ENCODE measurements around the gene PRKCSH. TPM values are rescaled to one million over a fixed set of nuclear protein-coding genes. Genes with fewer than 3 reads are reported as not detected.
"Not testable (repeated sequence)": the region's sequence is repeated elsewhere in the genome, so short reads cannot be mapped to it uniquely, and the experiment has no call there.

PRKCSH gene
- total RNA-seq, 1 experiment from 2014 or later: 425 TPM

DNA sequence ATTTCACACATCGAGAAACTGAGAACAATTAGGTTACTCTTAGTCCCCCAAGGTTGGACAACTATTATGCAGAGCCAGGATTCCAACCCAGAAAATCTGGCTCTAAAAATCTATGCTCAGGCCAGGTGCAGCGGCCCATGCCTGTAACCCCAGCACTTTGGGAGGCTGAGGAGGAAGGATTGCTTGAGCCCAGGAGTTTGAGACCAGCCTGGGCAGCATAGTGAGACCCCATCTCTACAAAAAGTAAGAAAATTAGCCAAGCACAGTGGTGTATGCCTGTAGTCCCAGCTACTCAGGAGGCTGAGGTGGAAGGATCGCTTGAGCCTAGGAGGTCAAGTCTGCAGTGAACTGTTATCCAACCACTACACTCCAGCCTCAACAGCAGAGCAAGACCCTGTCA is 1.9 kb upstream of the PRKCSH start:
- POLR2A ChIA-PET: not testable (repeated sequence)
- peaks cover 9 to 16% of the 10 kb centered on the region in 2 experiments; a peak in 3 of 4 replicates for H3K36me3 ChIP-seq (ENCODE audit: control insufficient read depth in 1 of 2, insufficient read depth in 2 of 2, low read length in 2 of 2)

DNA sequence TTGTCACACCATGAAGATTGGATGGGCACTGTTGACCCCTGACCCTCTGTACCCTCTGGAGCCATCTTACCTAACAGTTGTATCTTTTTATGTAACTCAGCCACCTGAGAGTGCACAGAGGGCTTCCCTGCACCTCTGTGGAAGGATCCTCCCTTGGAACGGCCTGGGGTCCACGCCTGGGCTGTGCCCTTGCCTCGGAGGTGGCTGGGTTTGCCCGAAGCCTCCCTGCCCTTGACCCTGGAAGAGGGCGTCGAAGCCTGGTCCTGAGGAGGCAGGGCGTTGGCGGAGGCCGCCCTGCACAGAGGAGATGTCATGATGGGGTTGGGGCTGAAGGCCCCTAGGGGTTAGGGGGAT is 755 bp upstream of the PRKCSH start:
- Histone ChIP-seq H4K20me1 (ENCODE audit: insufficient read depth) (no peaks in the 10 kb centered on the region), H3K27ac (ENCODE audit: low read depth, low read length) (peak overlapping the region; percentile 47; the same call in 1 of the 2 replicates), H3K36me3 (ENCODE audit: control insufficient read depth in 1 of 2, insufficient read depth in 2 of 2, low read length in 2 of 2) (peaks cover 15 to 16% of the 10 kb centered on the region in 2 experiments; a peak in 3 of 4 replicates), H3K4me2 (ENCODE audit: low read length) (peak overlapping the region; percentile 98), H3K9ac (ENCODE audit: low read length) (peak overlapping the region; percentile 54), H2AFZ (ENCODE audit: low read depth, low read length, poor library complexity, severe bottlenecking) (peak overlapping the region; percentile 86), H3K9me2 (ENCODE audit: insufficient read depth) (no peaks in the 10 kb centered on the region), H3K4me1 (ENCODE audit: control insufficient read depth in 1 of 2, insufficient read depth in 2 of 2, low read length in 2 of 2) (peaks cover 11 to 17% of the 10 kb centered on the region in 2 experiments), H3K4me3 (replicated peaks in 1 of 2; ENCODE audit: low read depth in 1 of 2, low read length in 2 of 2) (peak overlapping the region; percentile 38 to 98), H3K27me3 (ENCODE audit: insufficient read depth, low read length) (no peaks in the 10 kb centered on the region), H3K79me2 (ENCODE audit: insufficient read depth, low read length) (peaks cover 30% of the 10 kb centered on the region), H3K9me3 (ENCODE audit: control insufficient read depth in 1 of 2, insufficient read depth in 1 of 2, low read depth in 1 of 2, low read length in 2 of 2) (no peaks in the 10 kb centered on the region)
- ATAC-seq: peak; percentile 22
- no TSS peak for BruUV-seq (replicated peaks)
- DNase-seq (ENCODE audit: low read depth, low spot score): no peak
- intact Hi-C loops (cut with micrococcal nuclease): loop anchor here (1.0 to 5.0 kb wide), 2 partner anchors 53 to 142 kb away; no protein-coding TSS in a partner anchor
- ChIA-PET CTCF (interaction anchor here (0.7 to 1.6 kb wide), 10 partner anchors 9 to 185 kb away, joined by 3 to 48 read pairs (median 5); partner anchors contain the start of genes ELOF1, EPOR, RGL3 and SWSAP1), RAD21 (ENCODE audit: low non-redundant PET in 1 of 2, low total read pairs in 2 of 2, uncharacterized antibody in 2 of 2, unreplicated experiment in 2 of 2) (interaction anchor here in 1 of 2 experiments (1.4 kb wide), 1 partner anchor 53 kb away, joined by 3 read pairs; no protein-coding TSS in a partner anchor), POLR2A (interaction anchor here (1.0 to 1.4 kb wide), 4 partner anchors 16 to 60 kb away, joined by 3 to 9 read pairs (median 5); partner anchors contain the start of gene EPOR)
- TF ChIP-seq, protein P1, sequence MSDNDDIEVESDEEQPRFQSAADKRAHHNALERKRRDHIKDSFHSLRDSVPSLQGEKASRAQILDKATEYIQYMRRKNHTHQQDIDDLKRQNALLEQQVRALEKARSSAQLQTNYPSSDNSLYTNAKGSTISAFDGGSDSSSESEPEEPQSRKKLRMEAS (IDR thresholded peaks at IDR 0.05): no peak
- TF ChIP-seq EGR1 (IDR thresholded peaks at IDR 0.05; ENCODE audit: low read depth) (no peak), JUND (IDR thresholded peaks at IDR 0.05) (no peak), EZH2phosphoT487 (IDR thresholded peaks at IDR 0.05; ENCODE audit: borderline replicate concordance) (no peak), ZNF274 (IDR thresholded peaks at IDR 0.05; ENCODE audit: low read depth, low read length) (no peak), ELF1 (IDR thresholded peaks at IDR 0.05; ENCODE audit: borderline replicate concordance, low read depth) (no peak)
- TF ChIP-seq, protein P2, sequence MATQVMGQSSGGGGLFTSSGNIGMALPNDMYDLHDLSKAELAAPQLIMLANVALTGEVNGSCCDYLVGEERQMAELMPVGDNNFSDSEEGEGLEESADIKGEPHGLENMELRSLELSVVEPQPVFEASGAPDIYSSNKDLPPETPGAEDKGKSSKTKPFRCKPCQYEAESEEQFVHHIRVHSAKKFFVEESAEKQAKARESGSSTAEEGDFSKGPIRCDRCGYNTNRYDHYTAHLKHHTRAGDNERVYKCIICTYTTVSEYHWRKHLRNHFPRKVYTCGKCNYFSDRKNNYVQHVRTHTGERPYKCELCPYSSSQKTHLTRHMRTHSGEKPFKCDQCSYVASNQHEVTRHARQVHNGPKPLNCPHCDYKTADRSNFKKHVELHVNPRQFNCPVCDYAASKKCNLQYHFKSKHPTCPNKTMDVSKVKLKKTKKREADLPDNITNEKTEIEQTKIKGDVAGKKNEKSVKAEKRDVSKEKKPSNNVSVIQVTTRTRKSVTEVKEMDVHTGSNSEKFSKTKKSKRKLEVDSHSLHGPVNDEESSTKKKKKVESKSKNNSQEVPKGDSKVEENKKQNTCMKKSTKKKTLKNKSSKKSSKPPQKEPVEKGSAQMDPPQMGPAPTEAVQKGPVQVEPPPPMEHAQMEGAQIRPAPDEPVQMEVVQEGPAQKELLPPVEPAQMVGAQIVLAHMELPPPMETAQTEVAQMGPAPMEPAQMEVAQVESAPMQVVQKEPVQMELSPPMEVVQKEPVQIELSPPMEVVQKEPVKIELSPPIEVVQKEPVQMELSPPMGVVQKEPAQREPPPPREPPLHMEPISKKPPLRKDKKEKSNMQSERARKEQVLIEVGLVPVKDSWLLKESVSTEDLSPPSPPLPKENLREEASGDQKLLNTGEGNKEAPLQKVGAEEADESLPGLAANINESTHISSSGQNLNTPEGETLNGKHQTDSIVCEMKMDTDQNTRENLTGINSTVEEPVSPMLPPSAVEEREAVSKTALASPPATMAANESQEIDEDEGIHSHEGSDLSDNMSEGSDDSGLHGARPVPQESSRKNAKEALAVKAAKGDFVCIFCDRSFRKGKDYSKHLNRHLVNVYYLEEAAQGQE (IDR thresholded peaks at IDR 0.05; ENCODE audit: low read depth): no peak
- TF ChIP-seq, protein P3, sequence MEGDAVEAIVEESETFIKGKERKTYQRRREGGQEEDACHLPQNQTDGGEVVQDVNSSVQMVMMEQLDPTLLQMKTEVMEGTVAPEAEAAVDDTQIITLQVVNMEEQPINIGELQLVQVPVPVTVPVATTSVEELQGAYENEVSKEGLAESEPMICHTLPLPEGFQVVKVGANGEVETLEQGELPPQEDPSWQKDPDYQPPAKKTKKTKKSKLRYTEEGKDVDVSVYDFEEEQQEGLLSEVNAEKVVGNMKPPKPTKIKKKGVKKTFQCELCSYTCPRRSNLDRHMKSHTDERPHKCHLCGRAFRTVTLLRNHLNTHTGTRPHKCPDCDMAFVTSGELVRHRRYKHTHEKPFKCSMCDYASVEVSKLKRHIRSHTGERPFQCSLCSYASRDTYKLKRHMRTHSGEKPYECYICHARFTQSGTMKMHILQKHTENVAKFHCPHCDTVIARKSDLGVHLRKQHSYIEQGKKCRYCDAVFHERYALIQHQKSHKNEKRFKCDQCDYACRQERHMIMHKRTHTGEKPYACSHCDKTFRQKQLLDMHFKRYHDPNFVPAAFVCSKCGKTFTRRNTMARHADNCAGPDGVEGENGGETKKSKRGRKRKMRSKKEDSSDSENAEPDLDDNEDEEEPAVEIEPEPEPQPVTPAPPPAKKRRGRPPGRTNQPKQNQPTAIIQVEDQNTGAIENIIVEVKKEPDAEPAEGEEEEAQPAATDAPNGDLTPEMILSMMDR (IDR thresholded peaks at IDR 0.05 in 2 of 3, conservative IDR thresholded peaks at IDR 0.05 in 1 of 3; ENCODE audit: borderline replicate concordance in 1 of 3, insufficient read depth in 1 of 3, low read depth in 2 of 3, low read length in 2 of 3): no peak
- TF ChIP-seq, protein P4, sequence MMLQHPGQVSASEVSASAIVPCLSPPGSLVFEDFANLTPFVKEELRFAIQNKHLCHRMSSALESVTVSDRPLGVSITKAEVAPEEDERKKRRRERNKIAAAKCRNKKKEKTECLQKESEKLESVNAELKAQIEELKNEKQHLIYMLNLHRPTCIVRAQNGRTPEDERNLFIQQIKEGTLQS (IDR thresholded peaks at IDR 0.05): no peak
- TF ChIP-seq, protein P5, sequence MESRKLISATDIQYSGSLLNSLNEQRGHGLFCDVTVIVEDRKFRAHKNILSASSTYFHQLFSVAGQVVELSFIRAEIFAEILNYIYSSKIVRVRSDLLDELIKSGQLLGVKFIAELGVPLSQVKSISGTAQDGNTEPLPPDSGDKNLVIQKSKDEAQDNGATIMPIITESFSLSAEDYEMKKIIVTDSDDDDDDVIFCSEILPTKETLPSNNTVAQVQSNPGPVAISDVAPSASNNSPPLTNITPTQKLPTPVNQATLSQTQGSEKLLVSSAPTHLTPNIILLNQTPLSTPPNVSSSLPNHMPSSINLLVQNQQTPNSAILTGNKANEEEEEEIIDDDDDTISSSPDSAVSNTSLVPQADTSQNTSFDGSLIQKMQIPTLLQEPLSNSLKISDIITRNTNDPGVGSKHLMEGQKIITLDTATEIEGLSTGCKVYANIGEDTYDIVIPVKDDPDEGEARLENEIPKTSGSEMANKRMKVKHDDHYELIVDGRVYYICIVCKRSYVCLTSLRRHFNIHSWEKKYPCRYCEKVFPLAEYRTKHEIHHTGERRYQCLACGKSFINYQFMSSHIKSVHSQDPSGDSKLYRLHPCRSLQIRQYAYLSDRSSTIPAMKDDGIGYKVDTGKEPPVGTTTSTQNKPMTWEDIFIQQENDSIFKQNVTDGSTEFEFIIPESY (IDR thresholded peaks at IDR 0.05; ENCODE audit: extremely low read depth, insufficient replicate concordance, low read length): no peak

More for the DNA sequence above, 1.9 kb upstream of the PRKCSH start:
- H3K9ac ChIP-seq (ENCODE audit: low read length); intact Hi-C loops (cut with micrococcal nuclease); H3K27me3 ChIP-seq (ENCODE audit: insufficient read depth, low read length); CTCF ChIA-PET; H3K4me3 ChIP-seq (replicated peaks in 1 of 2; ENCODE audit: low read depth in 1 of 2, low read length in 2 of 2); ATAC-seq; H2AFZ ChIP-seq (ENCODE audit: low read depth, low read length, poor library complexity, severe bottlenecking); DNase-seq (ENCODE audit: low read depth, low spot score); H4K20me1 ChIP-seq (ENCODE audit: insufficient read depth); RAD21 ChIA-PET (ENCODE audit: low non-redundant PET in 1 of 2, low total read pairs in 2 of 2, uncharacterized antibody in 2 of 2, unreplicated experiment in 2 of 2); BruUV-seq (replicated peaks); H3K9me3 ChIP-seq (ENCODE audit: control insufficient read depth in 1 of 2, insufficient read depth in 1 of 2, low read depth in 1 of 2, low read length in 2 of 2); H3K27ac ChIP-seq (ENCODE audit: low read depth, low read length); H3K4me2 ChIP-seq (ENCODE audit: low read length); H3K9me2 ChIP-seq (ENCODE audit: insufficient read depth): not testable (repeated sequence)
- peaks cover 11 to 17% of the 10 kb centered on the region in 2 experiments for H3K4me1 ChIP-seq (ENCODE audit: control insufficient read depth in 1 of 2, insufficient read depth in 2 of 2, low read length in 2 of 2)
- H3K79me2 ChIP-seq (ENCODE audit: insufficient read depth, low read length): peaks cover 30% of the 10 kb centered on the region

Measured in HCT116 (cell line).